ENCODE data around the gene SYNPO.

The SYNPO gene

DNA sequence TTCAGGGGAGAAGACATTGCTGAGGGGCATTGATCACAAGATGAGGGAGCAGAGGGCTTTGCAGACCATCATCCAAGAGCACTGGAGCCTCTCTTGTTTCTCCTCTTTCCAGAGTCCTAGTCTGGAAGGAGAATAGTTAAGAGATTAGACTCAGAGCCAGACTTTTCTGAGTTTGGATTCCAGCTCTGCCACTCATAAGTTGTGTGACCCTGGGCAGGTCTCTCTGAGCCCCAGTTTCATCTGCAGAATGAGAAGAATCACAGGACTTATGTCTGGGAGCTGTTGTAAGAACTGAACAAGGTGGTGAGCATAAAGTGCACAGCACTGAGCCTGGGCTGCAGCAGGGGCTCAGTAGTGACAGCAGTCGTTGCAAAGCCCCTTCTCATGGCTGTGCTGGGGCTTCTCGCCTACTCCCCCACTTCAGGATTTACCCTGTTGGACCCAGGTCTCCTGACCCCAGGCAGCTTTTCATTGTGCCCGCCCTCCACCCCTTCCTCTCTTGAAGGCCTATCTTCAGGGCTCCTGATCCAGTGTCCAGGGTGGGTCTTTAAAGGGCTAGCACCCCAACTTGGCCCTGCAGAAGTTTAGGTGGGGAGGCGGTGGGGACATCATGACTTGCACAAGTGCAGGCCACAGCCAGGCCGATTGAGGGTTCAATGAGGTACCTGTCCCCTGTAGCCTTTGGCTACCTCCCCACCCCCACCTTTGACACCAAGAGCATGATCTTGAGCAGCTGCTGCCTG is 1.5 kb downstream of the SYNPO start:
- no peak for DNase-seq (ENCODE audit: low spot score)

DNA sequence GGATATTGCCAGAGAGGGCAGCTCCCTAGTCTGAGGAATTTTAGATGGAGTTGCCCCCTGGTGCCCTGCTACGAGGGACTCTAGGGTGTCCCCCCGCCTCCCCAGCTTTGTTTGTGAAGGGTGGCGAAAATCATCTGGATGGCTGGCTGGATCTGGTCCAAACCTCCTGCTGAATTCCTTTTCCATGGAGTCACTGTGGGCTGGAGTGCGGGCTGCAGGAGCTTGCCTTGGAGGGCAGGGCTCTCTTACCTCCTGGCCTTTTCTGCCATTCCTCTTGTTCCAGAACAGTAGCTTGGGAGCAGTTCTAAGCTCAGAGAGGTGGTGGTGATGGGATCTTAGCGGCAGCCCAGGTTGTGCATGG is 2.1 kb downstream of the SYNPO start:
- DNase-seq (ENCODE audit: low spot score) = no peak

DNA sequence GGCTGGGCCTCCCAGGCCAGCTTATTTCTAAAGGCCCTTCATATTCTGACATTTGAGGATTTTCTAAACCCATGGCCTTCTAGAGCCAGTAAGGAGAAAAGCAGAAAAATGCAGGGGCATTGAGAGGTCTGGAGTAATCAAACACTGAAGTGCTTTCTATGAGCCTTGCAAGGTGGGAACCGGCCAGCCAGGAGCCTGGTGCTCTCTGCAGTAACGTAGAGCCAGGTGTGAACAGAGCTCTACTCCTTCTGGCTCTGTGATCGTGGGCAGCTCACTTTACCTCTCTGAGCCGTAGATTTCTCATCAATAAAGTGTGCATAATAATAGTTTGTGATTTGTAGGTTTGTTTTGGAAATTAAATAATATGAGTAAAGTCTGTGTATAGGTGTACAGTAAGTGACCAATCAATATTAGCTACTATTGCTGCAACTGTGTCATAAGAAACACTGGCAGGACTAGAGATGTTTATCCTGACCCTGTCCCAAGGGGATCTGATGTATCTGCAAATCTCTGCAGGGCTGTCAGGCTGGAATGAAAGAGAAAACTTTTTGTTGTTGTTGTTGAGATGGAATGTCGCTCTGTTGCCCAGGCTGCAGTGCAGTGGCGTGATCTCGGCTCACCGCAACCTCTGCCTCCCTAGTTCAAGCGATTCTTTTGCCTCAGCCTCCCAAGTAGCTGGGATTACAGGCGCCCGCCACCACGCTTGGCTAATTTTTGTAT is 2.7 kb downstream of the SYNPO start:
- DNase-seq (ENCODE audit: low spot score) = no peak

DNA sequence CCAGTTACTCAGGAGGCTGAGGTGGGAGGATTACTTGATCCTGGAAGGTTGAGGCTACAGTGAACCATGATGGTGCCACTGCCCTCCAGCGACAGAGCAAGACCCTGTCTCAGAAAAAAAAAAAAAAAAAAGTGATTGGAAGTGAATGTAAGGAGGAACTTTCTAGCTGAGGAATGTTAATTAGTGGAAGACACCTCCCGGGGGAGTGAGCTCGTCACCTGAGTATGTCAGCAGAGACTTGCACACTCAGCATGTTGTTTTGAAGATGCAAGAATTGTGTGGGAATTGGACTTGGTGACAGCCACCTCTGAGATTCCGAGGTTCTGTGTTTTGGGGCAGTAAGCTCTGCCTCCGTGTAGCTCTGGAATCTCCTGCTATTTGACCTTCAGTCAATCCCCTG is 3.6 kb downstream of the SYNPO start:
- no peak for DNase-seq (ENCODE audit: low spot score)

DNA sequence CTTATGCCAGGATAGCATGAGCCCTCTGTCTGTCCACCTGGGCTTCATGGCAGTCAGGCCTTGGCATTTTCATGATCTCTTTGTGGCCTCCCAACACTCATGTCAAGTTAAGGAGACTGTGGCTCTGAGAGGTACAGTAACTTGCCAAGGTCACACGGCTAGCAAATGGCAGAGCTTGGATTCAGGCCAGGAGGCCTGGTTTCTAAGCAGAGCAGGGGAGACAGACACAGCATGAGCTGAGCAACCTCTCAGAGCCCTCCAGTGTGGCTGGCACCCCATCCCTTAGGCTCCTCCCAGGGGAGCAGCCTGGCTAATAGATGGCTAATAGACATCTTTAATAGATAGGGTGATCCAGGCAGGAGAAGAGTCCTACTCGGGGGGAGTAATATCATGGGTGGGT is 4.1 kb downstream of the SYNPO start:
- no peak for DNase-seq (ENCODE audit: low spot score)

DNA sequence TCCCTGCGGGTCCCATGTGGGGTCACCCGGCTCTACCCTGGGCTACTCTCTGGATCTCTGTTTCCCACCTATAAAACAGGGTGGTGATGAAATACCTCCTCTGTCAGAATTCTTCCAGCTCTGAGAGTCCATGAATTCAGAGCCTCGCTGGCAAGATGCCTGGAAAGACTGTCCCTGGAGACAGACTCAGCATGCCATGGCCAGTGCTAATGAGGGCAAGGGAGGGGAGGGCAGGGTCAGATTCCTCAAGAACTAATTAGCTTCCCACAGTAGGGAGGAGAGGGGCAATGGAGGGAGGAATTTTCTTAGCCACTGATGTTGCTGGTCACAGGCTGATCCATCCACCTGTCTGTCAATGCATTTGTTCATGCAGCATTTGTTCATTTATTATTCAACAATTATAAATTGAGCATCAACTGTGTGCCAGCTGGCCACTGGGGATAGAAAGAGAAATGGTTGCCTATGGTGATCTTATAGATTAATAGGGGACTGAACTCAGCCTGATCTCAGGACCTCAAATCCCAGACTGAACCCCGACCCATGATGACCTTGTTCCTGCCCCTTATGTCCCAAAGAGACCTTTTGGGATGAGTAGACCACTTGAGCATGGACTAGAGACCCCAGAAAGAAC is 4.7 kb downstream of the SYNPO start:
- DNase-seq (ENCODE audit: low spot score) = no peak

DNA sequence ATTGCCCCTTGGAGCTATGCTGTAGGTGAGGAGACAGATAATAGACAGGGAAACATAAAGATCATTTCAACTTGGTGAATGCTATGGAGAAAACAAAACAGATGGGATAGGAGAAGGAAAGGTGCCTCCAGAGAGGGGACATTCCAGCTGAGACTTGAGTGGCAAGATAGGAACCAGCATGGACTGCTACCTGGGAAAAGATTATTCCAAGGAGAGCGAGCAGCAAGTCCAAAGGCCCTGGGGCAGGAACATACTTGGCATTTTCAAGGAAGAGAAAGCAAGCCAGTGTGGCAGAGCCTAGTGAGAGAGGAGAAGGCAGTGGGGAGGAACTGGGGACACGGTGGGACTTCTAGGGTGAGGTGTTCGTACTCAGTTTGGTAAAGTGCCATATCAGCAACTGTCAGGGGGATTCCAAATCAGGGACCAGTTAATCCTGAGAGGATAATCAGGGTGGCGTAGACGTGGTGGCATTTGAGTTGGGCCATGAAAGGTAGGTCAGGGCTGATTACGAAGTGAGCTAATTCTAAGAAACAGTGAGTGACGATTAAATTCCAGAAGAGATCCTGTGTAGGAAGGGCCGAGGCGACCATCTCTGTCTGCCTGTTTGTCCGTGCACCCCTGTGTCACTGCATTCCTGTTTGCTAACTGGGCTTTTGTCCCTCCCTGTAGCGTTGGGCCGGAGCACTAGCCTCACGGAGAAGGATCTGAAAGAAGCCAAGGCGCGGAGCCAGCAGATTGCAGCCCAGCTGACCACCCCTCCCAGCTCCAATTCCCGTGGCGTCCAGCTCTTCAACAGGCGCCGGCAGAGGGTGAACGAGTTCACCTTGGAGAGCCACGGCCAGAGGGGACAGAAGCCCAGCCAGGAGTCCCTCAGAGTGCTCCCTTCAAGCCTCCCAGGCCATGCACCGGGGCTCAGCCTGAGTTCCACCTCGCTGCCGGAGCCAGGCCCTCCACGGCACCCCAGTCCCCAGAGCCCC is 7.1 kb downstream of the SYNPO start:
- no peak for DNase-seq (ENCODE audit: low spot score)

DNA sequence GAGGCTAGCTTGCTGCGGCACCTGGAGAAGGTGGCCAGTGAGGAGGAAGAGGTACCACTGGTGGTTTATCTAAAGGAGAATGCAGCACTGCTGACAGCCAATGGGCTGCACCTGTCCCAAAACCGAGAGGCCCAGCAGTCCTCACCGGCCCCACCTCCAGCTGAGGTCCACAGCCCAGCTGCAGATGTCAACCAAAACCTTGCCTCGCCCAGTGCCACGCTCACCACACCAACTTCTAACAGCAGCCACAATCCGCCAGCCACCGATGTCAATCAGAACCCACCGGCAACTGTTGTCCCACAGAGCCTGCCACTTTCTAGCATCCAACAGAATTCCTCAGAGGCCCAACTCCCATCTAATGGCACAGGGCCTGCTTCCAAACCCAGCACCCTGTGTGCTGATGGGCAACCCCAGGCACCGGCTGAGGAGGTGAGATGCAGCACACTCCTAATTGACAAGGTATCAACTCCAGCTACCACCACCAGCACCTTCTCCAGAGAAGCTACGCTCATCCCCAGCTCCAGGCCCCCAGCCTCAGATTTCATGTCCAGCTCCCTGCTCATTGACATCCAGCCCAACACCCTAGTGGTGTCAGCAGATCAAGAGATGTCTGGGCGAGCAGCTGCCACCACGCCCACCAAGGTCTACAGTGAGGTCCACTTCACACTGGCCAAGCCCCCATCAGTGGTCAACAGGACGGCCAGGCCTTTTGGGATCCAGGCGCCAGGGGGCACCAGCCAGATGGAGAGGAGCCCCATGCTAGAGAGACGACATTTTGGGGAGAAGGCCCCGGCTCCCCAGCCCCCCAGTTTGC is 8.0 kb downstream of the SYNPO start:
- DNase-seq (ENCODE audit: low spot score) = no peak

DNA sequence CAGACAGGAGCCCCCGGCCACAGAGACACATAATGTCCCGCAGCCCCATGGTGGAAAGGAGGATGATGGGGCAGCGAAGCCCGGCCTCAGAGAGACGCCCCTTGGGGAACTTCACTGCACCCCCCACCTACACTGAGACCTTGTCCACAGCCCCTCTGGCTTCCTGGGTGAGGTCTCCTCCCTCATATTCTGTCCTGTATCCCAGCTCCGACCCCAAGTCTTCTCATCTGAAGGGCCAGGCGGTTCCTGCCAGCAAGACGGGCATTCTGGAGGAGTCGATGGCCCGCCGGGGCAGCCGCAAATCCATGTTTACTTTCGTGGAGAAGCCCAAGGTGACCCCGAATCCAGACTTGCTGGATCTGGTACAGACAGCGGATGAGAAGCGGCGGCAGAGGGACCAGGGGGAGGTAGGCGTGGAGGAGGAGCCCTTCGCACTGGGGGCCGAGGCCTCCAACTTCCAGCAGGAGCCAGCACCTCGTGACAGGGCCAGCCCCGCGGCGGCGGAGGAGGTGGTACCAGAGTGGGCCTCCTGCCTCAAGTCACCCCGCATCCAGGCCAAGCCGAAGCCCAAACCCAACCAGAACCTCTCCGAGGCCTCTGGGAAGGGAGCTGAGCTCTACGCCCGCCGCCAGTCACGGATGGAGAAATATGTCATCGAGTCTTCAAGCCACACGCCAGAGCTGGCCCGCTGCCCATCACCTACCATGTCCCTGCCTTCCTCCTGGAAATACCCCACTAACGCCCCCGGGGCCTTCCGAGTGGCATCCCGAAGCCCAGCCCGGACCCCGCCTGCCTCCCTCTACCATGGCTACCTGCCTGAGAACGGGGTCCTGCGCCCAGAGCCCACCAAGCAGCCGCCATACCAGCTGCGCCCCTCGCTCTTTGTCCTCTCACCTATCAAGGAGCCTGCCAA is 8.9 kb downstream of the SYNPO start:
- DNase-seq (ENCODE audit: low spot score) = no peak

DNA sequence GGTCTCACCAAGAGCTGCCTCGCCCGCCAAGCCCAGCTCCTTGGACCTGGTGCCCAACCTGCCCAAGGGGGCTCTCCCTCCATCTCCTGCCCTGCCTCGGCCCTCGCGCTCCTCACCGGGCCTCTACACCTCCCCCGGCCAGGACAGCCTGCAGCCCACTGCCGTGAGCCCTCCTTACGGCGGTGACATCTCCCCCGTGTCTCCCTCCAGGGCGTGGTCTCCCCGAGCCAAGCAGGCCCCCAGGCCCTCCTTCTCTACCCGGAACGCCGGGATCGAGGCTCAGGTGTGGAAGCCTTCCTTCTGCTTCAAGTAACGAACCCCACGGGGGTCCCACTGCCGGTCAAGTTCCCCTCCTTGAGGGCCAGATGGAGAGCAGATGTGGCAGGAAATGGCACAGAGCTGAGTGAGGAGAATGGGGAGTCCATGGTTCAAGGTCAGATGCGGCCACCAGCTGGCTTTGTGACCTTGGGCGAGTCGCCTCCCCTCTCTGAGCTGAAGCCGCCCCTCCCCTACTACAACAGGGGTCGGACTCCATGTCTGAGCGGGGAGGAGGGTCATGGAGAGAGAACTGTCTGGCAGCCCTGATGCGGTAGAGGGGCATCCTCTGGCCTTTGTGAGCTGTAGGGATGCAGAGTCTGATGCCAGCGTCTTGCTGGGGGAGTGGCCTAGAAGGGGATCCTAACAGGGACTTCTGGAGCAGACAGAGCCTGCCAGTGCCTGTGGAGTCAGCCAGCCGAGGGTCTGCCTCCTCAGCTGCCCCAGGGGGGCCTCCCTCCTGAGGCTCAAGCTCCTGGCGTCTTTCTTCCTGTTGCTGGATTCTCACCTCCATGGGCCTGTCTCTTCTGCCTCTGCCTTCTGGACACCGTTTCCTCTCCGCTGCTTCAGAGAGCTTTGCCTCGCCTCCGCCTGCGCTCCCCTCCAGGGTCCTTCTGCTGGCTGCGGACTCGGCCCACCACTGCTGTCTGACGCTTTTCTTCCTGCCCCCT is 9.9 kb downstream of the SYNPO start:
- DNase-seq (ENCODE audit: low spot score) = no peak

DNA sequence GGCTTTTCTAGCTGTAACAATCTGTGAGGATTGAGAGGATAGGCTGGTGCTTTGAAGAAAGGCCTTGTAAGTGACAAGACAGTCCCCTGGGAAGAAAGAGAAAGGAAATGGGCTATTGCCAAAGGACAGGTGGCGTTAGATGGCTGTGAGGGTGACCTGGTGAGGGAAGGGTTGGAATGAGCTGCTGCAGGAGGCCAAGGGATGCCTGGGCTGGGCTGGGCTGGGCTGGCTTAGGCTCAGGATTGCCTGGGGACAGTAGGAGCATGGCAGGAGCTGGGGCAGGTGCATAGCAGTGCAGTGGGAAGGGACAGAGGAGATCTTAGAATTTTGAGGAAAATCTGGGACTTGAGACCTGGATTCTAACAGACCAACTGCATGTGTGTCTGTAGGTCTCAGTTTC is 10.9 kb downstream of the SYNPO start:
- no peak for DNase-seq (ENCODE audit: low spot score)

DNA sequence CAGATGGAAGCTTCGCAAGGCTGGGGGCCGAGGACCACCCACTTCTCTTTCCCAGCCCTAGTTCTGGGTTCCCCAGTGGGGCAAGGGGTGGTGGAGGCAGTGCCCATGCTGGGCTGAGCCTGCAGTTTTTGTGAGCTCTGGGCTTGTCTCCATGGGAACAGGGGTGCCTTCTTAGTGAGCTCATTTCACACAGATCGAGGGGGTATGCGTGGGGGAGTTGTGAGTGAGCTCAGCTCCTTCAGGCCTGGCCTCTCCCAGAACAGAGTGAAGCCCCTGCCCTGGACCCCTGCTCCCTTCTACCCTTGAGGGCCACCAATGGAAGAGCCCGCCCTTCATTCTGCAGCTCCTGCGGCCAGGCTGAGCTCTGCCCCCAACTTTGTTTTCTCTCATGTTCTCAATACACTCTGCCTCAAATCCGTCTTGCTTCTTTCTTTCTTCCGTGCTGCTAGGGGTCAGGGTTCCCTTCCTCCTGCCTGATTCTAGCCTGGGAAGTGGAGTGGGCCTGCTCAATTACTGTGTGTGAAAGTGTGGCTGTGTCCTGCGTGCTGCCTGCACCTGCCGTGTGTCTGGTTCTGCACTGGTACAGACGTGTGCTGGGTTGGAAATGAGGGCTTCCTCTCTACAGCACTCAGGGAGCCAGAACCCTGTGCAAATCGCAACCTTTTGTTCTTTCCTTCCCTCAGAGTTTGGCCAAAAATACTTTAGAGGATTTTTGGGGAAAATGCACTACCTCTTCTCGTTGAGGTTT is 11.6 kb downstream of the SYNPO start:
- DNase-seq (ENCODE audit: low spot score) = no peak

DNA sequence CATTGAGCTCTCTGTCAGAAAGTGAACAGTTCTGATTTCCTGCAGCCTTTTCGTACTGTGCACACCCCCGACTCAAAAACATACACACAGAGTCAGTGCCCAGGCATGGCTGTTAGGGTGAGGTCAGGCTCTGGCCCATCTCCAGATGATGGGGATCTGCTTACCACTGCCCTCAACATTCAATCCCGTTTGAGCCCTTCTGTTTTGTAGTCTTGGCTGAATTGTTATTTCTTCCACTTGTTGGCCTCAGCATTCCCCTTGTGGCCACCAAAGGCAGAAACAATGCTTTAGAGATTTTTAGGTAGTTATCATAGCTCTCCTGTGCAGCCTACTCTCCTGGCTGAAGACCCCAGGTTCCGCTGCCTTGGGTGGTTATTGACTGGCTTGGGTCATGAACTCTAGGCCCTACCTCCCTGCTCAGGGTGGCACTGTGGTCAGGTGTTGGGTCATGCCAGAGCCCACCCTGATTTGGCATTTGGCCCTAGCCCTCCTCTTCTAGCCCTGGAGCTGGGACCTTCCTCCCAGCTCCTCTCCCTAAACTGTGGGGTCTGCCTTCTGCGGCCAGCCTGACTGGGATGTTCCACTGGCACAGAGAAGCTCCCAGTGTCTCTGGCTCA is 12.8 kb downstream of the SYNPO start:
- DNase-seq (ENCODE audit: low spot score) = no peak

DNA sequence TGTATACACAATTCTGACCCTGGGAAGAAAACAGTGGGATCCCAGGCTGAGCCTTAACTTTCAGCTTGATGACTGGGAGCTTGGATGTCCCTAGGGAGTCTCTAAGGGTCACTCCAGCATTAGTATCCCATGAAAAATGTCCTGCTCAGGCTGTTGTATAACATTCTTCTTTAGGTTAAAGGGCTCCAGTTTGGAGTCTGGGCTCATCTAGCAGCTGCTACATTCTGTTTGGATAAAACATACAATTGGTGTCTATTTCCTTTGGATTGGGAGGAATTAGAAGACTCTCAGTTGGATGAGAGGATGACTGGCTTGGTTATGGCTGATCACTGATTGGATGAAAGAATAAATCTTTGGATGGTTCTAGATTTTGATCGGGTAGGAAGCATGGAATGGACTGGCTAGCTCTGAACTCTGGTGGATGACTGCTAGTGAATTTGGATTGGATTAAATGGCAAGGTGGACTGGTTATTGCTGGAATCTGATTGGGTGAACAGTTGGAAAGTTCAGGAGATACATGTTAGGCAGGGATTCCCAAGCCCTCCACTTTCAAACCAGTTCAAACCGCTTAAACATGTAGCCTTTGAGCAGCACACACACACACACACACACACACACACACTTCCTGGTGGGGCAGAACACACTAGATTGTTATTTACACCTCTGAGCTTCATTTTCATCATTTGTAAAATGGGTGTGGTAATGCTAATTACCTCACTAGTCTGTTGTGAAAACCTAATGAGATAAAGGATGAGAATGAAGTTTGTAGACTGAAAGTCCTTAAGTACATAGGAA is 13.5 kb downstream of the SYNPO start:
- DNase-seq (ENCODE audit: low spot score) = no peak

DNA sequence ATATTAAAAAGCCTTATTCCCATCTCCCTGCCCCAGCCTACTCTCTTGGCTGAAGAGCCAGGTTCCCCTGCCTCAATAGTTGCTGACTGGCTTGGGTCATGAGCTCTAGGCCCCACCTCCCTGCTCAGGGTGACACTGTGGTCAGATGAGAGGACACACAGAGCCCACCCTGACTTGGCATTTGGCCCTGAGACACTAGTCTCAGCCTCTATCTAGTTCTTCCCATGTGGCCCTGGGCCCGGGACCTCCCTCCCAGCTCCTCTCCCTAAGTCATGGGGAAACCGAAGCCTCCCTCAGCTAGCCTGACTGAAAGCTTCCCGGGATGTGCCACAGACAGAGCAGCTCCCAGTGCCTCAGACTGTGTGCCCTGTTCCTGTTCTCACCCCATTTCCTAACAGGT is 14.8 kb downstream of the SYNPO start:
- DNase-seq (ENCODE audit: low spot score) = no peak

DNA sequence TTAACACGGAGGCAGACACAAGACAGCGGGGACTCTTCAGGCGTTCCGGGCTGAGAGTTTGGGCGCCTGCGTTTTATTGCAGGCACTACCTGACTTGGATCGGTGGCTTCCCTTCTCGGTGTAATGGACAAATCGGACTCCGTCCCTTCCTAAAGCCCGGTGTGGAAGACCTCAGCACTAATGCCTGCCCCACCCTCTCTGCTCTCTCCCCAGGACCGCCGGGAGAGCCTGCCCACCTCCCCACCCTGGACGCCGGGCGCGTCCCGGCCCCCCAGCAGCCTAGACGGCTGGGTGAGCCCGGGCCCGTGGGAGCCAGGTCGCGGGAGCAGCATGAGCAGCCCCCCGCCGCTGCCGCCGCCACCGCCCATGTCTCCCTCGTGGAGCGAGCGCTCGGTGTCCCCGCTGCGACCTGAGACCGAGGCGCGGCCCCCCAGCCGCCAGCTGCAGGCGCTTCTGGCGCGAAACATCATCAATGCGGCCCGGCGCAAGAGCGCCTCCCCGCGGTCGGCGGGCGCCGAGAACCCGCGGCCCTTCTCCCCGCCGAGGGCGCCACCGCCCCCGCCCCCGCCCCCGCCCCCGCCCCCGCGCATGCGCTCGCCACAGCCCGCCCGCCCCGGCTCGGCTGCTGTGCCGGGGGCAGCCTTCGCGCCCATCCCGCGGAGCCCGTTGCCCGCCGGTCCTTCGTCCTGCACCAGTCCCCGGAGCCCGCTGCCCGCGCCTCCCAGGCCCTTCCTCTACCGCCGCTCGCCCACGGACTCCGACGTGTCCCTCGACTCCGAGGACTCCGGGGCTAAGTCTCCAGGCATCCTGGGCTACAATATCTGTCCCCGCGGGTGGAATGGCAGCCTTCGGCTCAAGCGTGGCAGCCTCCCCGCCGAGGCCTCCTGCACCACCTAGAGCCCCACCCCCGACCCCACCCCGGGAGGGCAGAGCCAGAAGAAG is 16.0 kb downstream of the SYNPO start:
- DNase-seq (ENCODE audit: low spot score) = peak; percentile 77

Data from activated CD4-positive, alpha-beta T cell treated with anti-CD3 and anti-CD28 coated beads, Interleukin-2, Interleukin-4, amounts not matched to agents 100 ng/mL and 50 ng/mL, durations not matched to agents 16 hours and 8 hours (primary cell).